NCI-H345 (cell line): ENCODE data around the gene DKC1.
A peak's percentile ranks its signal among the peaks of the same experiment; 100 is the strongest.
"Not testable (repeated sequence)": the region's sequence is repeated elsewhere in the genome, so short reads cannot be mapped to it uniquely, and the experiment has no call there.

Source experiments
- DNase-seq: peaks from one replicate; lab custom pipeline; 2025; lab: John Stamatoyannopoulos, UW

DKC1 gene

DNA sequence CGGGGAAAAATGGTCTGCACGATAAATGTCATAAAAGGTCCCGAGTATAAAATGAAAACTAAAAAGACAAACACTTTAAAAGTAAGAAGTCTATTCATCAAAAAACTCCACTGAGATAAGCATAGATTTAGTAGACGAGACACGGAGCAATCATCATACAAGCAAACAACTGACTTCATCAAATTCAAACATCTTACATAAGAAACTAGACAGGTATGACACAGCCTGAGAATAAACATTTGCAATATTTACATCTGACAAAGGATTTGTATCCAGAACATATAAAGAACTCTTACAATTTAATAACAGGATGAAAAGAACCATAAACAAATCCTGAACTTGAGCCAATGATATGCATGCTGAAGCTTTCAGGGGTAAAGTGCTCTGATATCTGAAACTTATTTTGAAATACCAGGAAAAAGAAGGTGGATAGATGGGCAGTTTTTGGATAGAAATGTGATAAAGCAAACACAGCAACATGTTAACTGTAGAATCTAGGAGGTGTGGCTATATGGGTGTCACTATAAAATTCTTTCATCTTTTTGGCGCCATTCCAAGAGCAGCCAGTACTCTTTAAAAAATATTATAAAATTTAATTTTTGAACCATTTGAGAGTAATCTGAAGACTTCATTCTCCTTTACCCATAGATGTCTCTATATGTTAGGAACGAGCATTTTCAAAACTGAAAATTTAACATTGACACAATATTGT is 30.6 kb downstream of the DKC1 start:
- DNase-seq: peak; percentile 6

DNA sequence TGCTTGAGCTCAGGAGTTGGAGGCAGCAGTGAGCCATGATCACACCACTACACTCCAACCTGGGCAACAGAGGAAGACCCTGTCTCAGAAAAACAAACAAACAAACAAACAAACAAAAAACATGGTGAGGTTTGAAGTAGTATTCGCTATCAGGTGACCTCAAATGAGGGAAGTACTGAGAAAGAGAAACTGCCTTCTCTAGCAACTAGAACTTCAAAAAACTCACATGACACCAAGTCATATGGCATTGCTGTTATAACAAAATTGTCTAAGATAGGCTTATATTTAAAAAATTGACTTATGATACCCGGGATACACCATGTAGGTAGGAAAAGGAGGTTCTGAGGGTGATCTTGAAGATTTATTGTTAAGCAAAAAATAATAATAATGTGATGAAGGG is 32.4 kb downstream of the DKC1 start:
- no peak for DNase-seq

DNA sequence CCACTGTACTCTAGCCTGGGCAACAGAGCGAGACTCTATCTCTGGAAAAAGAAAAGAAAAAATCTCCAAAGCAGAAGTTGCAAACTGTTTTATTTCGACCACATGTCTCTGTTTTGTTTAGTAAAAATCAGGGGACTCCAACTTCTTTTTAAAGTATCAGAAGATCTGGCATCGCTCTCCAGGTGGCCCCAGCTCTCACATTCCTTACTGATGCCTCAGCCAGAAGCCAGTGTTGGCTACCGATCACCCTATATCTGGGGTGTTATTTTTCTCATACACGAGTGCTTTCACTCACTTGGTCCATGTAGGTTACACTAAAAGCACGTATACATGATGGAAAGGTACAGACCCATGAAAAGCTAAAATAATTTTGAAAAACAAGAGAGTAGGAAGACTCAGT is 34.3 kb downstream of the DKC1 start:
- DNase-seq: no peak

DNA sequence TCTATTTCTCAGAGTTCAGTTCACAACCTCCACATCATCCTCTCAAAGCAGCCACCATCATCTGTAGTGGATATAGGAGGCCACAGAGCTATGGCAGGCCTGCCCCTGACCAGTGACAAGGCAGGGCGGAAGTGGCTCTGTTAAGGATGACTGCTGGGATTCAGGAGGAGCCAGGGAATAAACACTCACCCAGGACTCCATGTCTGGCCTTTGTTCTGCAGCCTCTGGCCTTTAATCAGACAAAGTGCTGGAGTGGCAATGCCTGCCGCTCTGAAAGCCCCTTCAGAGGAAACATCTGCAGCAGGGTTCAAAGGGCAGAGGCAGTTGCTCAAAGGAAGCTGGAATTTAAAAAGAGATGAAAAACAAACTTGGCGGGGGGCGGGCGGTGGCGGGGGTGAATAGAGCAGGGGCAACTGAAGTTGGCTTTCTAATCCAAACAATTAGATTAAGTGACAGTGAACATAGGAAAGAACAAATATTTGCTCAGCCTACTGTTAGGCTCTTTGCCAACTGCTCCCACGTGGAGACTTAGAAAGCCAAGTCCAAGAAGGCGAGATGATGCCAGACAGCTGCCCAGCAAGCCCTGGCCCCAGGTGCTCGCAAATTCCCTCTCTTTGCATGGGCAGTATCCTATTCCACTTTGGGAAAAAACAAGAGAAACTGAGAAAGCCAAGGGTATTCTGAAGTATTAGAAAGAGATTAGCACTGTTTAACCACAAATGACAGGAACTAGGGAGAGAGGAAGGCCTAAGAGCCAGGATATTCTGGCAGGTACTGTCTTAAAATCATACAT is 37.1 kb downstream of the DKC1 start:
- DNase-seq: peak; percentile 91

DNA sequence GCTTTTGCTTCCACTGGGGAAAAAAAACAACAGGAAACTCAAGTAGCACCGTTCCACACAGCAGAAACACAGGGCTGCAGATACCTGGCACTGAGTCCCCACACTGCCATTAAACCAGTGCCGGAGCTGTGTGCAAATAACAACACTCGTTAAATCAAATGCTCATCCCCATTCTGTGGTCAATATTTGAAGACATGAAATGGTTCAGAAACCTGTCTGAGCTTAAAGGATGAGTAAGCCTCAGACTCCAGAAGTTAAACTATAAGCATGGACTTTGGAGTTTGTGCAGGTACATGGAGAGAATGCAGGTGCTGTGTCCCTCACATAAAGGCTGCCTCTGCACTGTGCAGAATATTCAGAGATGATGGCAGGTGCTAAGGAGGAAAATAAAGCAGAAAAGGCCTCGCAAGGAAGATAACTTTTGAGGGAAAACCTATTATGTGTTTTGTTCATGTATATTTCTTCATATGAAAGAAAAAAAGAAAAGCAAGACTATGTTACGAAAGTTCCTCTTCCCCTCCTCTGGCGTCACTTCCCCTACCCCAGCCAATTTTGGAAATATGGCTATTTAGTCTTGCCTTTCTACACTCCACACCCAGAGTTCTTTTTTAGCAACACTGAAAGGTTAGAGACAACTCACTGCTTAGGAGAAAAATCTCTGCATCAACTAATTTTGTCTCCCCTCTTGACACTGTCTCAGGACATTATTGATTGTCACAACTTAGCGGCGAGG is 38.0 kb downstream of the DKC1 start:
- DNase-seq: peak; percentile 31

DNA sequence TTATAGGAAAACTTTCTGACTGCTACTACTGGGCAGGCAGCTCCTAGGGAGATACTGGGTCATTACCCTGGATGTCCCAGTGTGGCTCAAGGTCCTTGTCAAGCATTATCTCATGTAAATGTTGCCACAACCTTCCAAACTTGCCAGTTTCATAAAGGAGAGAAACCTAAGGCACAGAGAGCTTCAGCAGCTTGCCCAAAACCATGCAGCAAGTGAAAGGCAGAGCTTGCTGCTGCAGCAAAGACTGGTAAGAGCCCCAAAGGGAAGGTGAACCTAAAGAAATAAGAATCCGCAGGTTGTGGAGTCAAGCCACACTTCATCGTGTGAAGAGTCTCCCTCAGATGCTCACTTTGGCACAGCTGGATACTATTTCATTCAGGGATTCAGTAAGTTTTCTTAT is 40.3 kb downstream of the DKC1 start:
- no peak for DNase-seq

DNA sequence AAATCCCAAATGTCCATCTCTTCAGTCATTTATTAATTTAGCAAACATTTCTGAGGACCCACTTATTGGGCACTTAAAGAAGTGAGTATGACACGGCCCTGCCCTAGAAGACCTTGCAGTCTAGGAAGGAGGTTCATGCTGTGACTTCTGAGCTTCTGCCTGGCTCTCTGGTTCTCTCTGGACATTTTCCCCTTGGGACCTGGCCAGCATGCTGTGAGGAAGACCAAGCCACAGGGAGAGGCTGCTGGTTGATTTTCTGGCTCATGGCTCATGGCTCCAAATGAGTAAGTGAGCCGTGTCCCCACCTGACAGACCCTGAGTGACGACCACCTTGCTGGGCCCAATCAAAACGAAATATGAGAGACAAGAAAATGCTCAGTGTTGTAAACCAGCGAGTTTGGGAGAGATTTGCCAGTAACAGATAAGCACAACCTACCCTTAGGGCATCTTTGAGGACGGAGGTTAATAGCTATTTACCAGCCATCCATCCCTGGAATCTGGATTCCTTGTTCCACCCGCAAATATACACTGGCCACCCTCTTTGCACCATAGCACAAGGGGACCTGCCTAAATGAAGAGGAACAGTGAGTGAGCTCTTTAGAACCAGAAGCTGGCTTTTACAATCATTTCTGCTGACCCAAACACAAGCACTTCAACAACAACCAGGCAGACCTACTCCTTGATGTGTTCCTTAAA is 41.7 kb downstream of the DKC1 start:
- peak; percentile 3 for DNase-seq

DNA sequence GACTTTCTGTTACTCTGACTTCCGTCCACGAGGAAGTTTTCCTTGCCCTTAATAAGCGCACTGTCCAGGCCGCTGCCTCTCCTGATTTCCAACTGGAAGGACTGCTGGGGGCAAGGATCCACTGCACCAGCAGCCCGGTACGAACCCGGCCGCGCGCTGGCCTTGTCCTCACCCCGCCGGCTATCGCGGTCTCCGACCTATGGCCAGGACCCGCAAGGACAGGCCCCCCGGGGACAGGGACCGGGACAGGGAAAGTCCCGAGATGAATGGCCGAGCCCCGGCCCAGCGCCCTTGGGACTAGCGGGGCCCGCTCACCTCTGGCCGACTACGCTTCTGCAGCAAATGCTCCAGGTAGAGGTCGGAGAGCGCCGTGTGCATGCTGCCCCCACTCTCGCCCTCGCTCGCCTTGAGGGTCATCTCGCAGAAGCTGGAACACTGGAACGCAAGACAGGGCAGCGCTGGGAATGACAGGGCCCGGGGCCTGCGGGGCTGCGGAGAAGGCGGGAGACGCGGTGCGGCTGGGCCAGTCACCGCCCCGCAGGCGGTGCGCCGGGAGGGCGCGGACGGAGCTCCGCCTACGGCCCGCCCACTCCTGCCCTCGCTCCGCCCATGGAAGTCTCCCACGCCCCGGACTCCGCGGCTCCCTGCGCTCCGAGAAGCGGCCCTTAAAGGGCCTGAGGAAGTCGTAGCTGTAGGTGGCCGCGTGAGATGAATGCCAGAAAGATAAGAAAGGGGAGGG is 42.5 kb downstream of the DKC1 start, which contains the start of gene MPP1:
TSS of gene MPP1 (minus strand) at position 529 of the 739 bp plus-strand sequence. CDS start at position 417, 112 bp downstream.
- peak; percentile 74 for DNase-seq

DNA sequence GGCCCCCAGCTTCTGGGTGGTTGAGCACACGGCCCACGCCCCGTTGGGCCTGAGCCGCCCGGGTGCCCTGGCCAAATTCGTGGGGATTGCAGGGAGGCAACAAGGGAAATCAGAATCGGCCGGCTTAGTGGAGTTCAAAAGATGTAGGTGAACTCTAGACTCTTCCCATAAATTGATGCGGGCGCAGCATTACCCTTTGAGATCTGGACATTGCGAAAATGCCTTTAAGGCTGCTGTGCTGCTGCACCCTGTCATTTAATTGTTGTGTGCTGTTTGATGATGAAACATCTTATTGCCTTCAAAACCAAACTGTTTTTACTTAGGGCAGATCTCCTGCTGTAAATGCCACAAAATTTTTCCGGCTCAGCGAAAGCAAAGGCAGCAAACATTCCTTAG is 43.0 kb downstream of the DKC1 start:
- no peak for DNase-seq

DNA sequence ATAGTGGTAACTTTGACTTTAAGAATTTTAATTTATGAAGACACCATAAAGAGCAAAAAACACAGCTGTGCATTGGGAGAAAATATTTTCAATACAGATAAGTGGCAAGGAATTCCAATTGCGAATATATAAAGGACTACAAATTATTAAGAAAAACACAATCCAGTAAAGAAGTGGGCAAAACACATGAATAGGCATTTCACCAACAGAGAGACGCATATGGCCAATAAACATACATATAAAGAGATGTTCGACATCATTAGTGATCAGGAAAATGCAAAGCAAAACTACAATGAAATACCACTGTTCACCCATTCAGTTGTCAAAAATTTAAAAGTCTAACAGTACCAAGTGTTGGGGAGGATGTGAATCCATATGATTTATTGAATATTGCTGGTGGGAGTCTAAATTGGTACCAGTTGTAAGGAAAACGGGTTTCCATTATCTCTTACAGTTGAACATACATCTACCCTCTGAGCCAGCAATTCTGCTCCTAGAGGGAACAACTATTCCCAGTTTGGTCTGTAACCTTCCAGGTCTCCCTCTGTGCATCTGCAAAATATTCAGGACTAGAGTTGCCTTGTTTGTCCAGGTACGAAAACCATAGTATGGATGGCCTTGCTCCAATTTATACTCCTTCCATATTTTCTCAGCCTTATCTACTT is 44.3 kb downstream of the DKC1 start:
- no peak for DNase-seq

DNA sequence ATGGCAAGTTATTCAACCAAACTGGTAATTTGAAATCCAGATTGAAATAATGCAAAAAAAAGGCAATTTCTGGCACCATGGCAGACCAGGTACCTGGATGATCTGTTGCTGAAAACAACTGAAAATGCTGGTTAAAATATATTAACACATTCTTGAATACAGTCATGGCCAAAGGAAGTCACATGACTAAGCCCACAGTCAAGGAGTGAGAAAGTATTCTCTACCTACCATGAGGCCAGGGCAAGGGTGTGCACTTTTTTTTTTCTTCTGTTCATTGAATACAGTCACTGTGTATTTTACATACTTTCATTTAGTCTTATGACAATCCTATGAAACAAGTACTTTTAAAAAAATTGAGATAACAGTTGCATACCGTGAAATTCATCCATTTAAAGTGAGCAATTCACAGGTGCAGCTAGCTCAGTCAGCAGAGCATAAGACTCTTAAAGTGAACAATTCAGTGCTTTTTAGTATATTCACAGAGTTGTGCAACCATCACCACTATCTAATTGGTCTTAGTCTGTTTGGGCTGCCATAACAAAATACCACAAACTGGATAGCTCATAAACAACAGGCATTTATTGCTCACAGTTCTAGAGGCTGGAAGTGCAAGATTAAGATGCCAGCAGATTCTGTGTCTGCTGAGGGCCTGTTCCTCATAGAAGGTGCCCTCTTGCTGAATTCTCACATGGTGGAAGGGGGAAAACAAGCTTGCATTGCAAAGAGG is 47.4 kb downstream of the DKC1 start:
- DNase-seq: no peak

DNA sequence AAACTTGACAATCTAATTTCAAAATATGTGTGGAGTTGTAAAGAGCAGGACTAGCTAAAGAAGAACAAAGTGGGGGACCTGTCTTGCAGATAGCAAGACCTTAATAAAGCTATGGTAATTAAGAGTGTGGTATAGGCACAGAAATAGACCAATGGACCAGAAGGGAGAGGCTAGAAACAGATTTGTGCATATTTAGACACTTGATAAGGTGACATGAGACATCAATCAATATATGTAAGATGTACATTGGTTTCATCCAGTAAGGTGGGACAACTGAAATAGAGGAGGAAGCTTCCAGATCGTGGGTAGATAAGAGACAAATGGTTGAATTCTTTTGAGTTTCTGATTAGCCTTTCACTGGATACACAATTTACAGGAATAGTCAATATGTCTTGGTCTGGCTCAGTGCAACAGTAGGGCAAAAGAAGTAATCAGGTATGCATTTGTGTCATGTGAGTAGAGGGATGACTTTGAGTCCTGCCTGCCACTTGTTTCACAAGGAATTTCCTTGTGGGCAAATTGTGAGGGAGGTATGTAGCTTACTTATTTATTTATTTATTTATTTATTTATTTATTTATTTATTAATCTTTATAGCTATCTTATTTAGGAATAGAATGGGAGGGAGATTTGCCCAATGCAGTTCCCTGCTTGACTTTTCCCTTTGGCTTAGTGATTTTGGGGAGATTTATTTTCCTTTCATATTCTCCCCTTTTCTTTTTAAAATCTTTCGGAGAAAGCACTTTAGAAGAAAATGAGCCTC is 49.9 kb downstream of the DKC1 start:
- DNase-seq: no peak

DNA sequence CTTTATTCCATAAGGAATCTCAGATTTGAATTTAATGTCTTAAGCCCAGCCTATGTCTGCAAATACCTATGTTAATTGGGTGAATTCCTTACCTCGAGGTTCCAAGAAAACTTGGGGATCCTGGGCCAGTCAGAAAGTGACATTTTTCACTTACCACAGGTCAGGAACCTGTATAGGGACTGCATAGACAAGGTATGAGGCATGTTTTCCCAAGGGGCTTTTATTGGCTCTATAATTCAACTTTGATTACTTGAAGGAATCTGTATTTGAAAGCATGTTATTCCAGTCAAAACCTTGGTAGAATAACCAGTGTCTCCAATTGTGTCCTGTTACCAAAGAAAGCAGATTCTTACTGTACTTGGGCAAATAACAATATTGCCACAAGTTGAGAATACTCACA is 51.1 kb downstream of the DKC1 start:
- no peak for DNase-seq

DNA sequence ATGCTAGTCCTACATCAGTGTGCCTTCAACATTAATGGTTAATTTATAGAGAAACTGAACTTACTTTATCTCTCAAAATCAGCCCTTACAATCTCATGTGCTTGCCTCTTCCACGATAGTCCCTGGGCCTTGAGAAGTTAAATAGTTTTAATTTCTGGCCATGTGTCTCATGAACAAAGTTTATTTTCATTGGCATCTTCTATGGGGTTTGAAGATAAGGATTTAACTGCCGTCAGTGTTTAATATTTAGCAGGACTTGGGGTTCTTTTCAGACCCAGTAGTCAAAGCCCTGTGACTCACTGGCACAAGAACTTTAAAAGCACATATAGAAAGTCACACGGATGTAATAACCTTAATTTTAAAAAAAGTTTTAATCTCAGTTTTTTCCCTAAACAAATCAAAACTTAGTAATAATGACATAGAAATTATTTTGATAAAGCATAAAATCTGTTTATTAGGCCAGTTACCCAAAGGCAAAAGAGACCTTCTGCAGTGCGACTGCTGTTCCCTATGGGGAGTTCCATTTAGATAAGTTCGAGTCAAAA is 52.7 kb downstream of the DKC1 start:
- DNase-seq: no peak

DNA sequence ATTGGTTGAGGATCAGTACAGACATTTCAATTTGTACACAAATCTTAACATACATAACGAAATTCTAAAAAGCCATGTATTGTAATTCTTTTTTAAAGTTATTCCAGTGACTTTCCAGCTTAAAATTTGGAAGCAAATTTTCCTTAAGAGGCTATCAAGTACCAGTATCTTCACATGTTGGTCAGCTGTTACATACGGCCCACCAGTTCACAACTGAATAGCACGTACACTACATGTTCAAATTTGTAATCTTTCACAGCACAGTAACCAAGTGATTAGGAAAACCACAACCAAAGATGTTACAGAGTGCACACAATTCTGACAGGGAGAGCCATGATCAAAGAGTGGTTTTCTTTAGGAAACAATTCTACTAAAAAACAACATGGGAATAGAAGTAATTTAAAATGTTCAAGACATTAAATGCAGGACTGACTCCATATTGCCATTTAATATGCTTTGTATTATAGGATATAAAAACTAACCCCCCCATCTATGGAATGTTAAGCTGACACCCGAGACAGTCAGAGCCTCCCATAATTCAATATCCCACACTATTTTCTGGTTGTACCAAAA is 53.7 kb downstream of the DKC1 start:
- not testable (repeated sequence) for DNase-seq

DNA sequence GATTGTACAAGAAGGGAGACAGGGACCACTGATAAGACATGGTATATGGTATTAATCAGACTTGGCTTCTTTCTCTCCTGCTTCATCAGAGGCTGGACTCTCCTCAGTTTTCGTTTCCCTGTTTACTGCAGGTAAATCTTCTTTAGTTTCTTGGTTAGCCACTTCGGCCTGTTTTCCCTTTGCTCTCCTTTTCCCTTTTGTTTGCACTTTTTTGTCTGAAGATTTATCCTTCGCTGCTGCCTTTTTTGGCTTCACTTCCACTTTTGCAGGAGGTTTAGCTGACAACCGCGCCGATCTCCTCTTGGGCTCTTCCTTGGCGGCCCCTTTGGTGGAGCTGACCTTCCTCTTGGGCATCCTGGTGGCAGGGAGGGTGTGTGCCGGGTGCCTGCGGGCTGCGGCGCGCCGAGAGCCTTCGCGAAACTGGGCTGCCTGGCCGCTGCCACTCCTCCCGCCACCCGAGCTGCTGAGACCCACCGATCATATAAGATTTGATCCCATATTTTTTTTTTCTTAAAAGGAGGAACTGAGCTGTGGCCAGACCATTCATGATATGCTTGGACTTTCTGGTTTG is 54.5 kb downstream of the DKC1 start:
- not testable (repeated sequence) for DNase-seq

DNA sequence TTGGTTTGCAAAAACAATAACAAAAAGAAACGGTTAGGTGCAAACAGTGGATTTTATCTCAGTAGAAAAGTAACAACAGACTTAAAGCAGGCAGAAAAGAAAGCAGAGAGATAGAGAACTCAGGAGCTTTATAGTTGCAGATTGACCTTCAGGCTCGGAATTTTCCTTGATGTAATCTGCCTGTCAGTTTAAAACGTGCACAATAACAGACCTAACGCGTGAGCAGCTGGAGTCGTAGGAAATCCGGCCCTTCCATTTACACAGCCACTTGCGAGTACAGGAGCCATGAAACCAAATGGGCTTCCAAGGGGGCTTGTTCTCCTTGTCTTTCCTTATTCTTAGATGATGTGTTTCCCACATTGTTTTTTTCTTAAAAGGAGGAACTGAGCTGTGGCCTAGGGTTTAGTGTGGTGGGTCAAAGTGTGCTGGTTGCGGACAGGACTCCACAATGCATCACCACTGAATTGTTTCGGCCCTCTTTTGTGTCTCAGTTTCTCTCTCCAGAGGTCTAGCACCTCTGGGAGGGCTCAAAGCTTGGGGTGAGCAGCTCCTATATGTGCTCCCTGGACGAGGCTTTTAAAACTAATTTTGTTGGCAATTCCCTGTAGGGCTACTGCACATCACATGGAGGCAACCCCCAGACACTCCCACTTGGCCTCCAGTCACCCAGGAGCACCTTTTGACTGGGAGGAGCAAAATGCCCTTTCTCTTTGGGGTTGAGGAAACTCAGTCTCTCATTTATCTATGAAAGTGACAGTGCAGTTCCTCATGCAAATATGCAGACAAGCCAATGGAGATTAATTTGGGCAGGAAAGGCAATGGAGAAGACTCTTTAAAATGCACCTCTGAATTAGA is 56.5 kb downstream of the DKC1 start:
- DNase-seq: no peak
